PC-9 (cell line): ENCODE results near the gene CPVL. TPM values are rescaled to one million over a fixed set of nuclear protein-coding genes. Genes with fewer than 3 reads are reported as not detected.

ENCODE experiments used
- BruUV-seq: library from RNA; stranded (reverse); fragments of 400-500 nt; replicated peaks from 2 replicates; lab custom pipeline; 2021; lab: Mats Ljungman, UMichigan
- CTCF ChIA-PET: fragments of 300-600 bp; sonication (Branson Sonifier 250); formaldehyde crosslinking; loops from one replicate; lab custom pipeline; 2022; ENCODE audit warnings: antibody characterized with exemption; lab: Charles Lee
- POLR2A ChIA-PET: fragments of 300-600 bp; sonication (Branson Sonifier 250); formaldehyde crosslinking; loops from one replicate; lab custom pipeline; 2022; ENCODE audit warnings: antibody characterized with exemption; ENCODE audit not compliant: unreplicated experiment; lab: Charles Lee
- DNase-seq, 2 experiments: peaks; one replicate each; pipeline versions ENCODE4 v3.0.0 to v3.0.0-alpha.2; 2015 to 2022; ENCODE audit warnings: mixed read lengths in 1 of 2
- H2AFZ ChIP-seq: fragments of 200-600 bp; sonication (generic); 2 replicates; pipeline ENCODE4 v1.8.1; 2017; ENCODE audit warnings: antibody characterized with exemption
- H3F3A ChIP-seq: fragments of 200-600 bp; sonication (generic); 2 replicates; pipeline ENCODE4 v1.8.1; 2017; ENCODE audit warnings: antibody characterized with exemption, mild to moderate bottlenecking, low read depth; ENCODE audit not compliant: insufficient read depth
- H3K27ac ChIP-seq: fragments of 200-600 bp; sonication (generic); 2 replicates; pipeline ENCODE4 v1.6.1; 2016; ENCODE audit warnings: mixed run types
- H3K27me3 ChIP-seq: fragments of 200-600 bp; sonication (generic); 2 replicates; pipeline ENCODE4 v1.6.1; 2016; ENCODE audit warnings: low read depth, mixed run types; ENCODE audit not compliant: insufficient read depth
- H3K36me3 ChIP-seq: fragments of 200-600 bp; sonication (generic); 2 replicates; pipeline ENCODE4 v1.6.1; 2016; ENCODE audit warnings: low read depth, mixed run types
- H3K4me1 ChIP-seq: fragments of 200-600 bp; sonication (generic); replicated peaks from 2 replicates; pipeline ENCODE4 v1.6.1; 2016; ENCODE audit warnings: mixed run types; ENCODE audit not compliant: insufficient read depth
- H3K4me2 ChIP-seq: fragments of 200-600 bp; sonication (generic); 2 replicates; pipeline ENCODE4 v1.6.1; 2017; ENCODE audit warnings: mixed run types
- H3K4me3 ChIP-seq: fragments of 200-600 bp; sonication (generic); 2 replicates; pipeline ENCODE4 v1.6.1; 2016; ENCODE audit warnings: mixed run types
- H3K79me2 ChIP-seq: fragments of 200-600 bp; sonication (generic); 2 replicates; pipeline ENCODE4 v1.6.1; 2017; ENCODE audit warnings: low read depth, mixed run types
- H3K9me2 ChIP-seq: fragments of 200-600 bp; sonication (generic); 2 replicates; pipeline ENCODE4 v1.8.1; 2017; ENCODE audit warnings: mild to moderate bottlenecking; ENCODE audit not compliant: insufficient read depth
- H3K9me3 ChIP-seq: fragments of 200-600 bp; sonication (generic); 2 replicates; pipeline ENCODE4 v1.8.1; 2016; ENCODE audit warnings: low read depth; ENCODE audit not compliant: insufficient read depth
- H4K20me1 ChIP-seq: fragments of 200-600 bp; sonication (generic); 2 replicates; pipeline ENCODE4 v1.8.1; 2017; ENCODE audit not compliant: insufficient read depth
- CTCF ChIP-seq: fragments of 200-600 bp; sonication (generic); conservative IDR thresholded peaks from 2 replicates; pipeline ENCODE4 v1.6.1; 2017; ENCODE audit warnings: mixed run types, antibody characterized with exemption, mild to moderate bottlenecking, moderate library complexity
- EZH2 ChIP-seq: fragments of 200-600 bp; sonication (generic); IDR thresholded peaks from 2 replicates; pipeline ENCODE4 v1.8.0; 2017; ENCODE audit warnings: antibody characterized with exemption, low read depth
- intact Hi-C: fragments of 100-400 bp; cut with micrococcal nuclease; formaldehyde crosslinking; loops from one replicate; pipeline ENCODE4 v1.10.0; 2022; ENCODE audit not compliant: unreplicated experiment
- total RNA-seq: library from RNA; stranded (reverse); gene quantifications from 2 replicates; pipeline ENCODE4 v1.2.3, GENCODE V29; 2021

The CPVL gene
- total RNA-seq, 1 experiment from 2014 or later: not detected

DNA sequence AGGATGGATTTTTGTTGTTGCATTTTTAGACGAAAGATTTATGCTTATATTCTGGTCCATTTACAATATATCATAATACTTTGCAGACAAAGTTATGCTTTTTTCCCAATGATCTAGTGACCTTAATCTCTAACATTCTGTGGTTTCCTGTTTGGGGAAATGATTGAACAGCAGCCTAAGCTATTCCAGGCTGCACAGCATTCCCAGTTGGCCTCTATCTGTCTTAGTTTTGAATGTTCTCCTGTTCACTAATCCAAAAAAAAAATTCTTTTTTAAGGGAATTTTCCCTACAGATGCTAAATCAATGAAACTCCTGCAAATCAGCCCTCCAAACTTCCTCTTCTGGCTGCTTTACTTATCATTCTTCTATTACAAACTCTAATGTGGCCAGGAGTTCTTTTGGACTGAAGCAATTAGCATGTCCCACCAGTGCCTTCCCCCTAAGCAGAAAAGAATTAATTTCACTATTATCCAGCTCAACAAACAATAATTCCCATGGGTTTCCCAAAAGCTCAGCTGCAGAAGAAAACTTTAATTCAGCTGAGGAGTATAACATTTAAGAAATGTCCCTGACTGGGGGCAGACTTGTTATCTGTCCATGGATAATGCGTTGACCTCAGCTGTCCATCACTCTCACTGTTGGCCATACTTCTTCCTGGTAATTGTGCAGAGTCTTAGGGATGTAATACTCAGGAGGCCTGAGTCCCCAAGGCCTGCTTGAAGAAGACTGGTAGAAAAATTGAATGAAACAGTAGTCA, 106.3 kb downstream of the CPVL start:
- CTCF ChIA-PET: no interaction called here
- BruUV-seq: no TSS peak
- H3K4me3 ChIP-seq: no peak overlapping the region
- peaks cover 26% of the 10 kb centered on the region for H3K4me1 ChIP-seq
- no peak overlapping the region for H3K27ac ChIP-seq
- no peaks in the 10 kb centered on the region for H3K9me2 ChIP-seq
- TF ChIP-seq CTCF (no peak), EZH2 (no peak)
- H3K4me2 ChIP-seq: no peak overlapping the region
- DNase-seq: no peak
- peaks cover 3% of the 10 kb centered on the region for H3F3A ChIP-seq
- POLR2A ChIA-PET: no interaction called here
- no peaks in the 10 kb centered on the region for H3K36me3 ChIP-seq
- no peaks in the 10 kb centered on the region for H3K27me3 ChIP-seq
- no peak overlapping the region for H2AFZ ChIP-seq
- no peaks in the 10 kb centered on the region for H3K9me3 ChIP-seq
- no peaks in the 10 kb centered on the region for H4K20me1 ChIP-seq
- intact Hi-C loops: no loop called here
- H3K79me2 ChIP-seq: no peaks in the 10 kb centered on the region

GRCh38 chr7:29038463-29038862, 107.9 kb downstream of the CPVL start:
- Histone ChIP-seq H3K4me1 (peaks cover 31% of the 10 kb centered on the region), H3K9me2 (no peaks in the 10 kb centered on the region), H3K9me3 (no peaks in the 10 kb centered on the region), H3K4me2 (no peak overlapping the region), H3F3A (peaks cover 7% of the 10 kb centered on the region), H3K79me2 (no peaks in the 10 kb centered on the region), H3K27me3 (no peaks in the 10 kb centered on the region), H3K36me3 (no peaks in the 10 kb centered on the region), H2AFZ (no peak overlapping the region), H3K27ac (no peak overlapping the region), H4K20me1 (no peaks in the 10 kb centered on the region), H3K4me3 (no peak overlapping the region)
- ChIA-PET CTCF (no interaction called here), POLR2A (no interaction called here)
- no TSS peak for BruUV-seq
- DNase-seq: no peak
- intact Hi-C loops: no loop called here
- TF ChIP-seq CTCF (no peak), EZH2 (no peak)

GRCh38 chr7:29035044-29035740, 111.1 kb downstream of the CPVL start:
- Histone ChIP-seq H3K9me3 (no peaks in the 10 kb centered on the region), H3K79me2 (no peaks in the 10 kb centered on the region), H3K4me1 (peaks cover 31% of the 10 kb centered on the region), H3K4me2 (peak overlapping the region; percentile 52), H4K20me1 (no peaks in the 10 kb centered on the region), H3K27me3 (no peaks in the 10 kb centered on the region), H3K4me3 (no peak overlapping the region), H3F3A (peaks cover 7% of the 10 kb centered on the region), H3K27ac (peak overlapping the region; percentile 51), H3K36me3 (no peaks in the 10 kb centered on the region), H2AFZ (no peak overlapping the region), H3K9me2 (no peaks in the 10 kb centered on the region)
- CTCF ChIA-PET: no interaction called here
- TF ChIP-seq CTCF: no peak
- no peak for TF ChIP-seq EZH2
- DNase-seq: peak in 1 of 2 experiments; percentile 92
- intact Hi-C loops: no loop called here
- BruUV-seq: no TSS peak
- POLR2A ChIA-PET: no interaction called here
